Activated T-helper 2 cell treated with anti-CD3 and anti-CD28 coated beads, Interferon-gamma antibody, Interleukin-2, Interleukin-4, amounts not matched to agents 10 μg/mL and 5 μg/mL and 100 μg/mL, durations not matched to agents 14 hours and 24 hours and 36 hours (primary cell): ENCODE data around the gene SPATA6. TPM values are rescaled to one million over a fixed set of nuclear protein-coding genes. Genes with fewer than 3 reads are reported as not detected.
"Not testable (repeated sequence)": the region's sequence is repeated elsewhere in the genome, so short reads cannot be mapped to it uniquely, and the experiment has no call there.

ENCODE experiments used
- DNase-seq: peaks from one replicate; pipeline ENCODE4 v3.0.0; 2021; ENCODE audit warnings: low spot score
- H3K27ac Mint-ChIP-seq: one replicate; pipeline ENCODE4 v1.8.0; 2021; ENCODE audit warnings: mixed read lengths
- H3K27me3 Mint-ChIP-seq: one replicate; pipeline ENCODE4 v1.8.0; 2021; ENCODE audit warnings: low read depth, mixed read lengths
- H3K36me3 Mint-ChIP-seq: one replicate; pipeline ENCODE4 v1.8.0; 2021; ENCODE audit warnings: low read depth, mixed read lengths
- H3K4me1 Mint-ChIP-seq: one replicate; pipeline ENCODE4 v1.8.0; 2021; ENCODE audit warnings: low read depth, mixed read lengths
- H3K4me3 Mint-ChIP-seq: one replicate; pipeline ENCODE4 v1.8.0; 2021; ENCODE audit warnings: low read depth, mild to moderate bottlenecking, moderate library complexity, mixed read lengths
- H3K9me3 Mint-ChIP-seq: one replicate; pipeline ENCODE4 v1.8.0; 2021; ENCODE audit warnings: mixed read lengths
- intact Hi-C: fragments of 100-400 bp; cut with micrococcal nuclease; formaldehyde crosslinking; loops from one replicate; pipeline ENCODE4 v1.15.1; 2023
- total RNA-seq: library from RNA; stranded (reverse); gene quantifications from 2 replicates; pipeline ENCODE4 v1.2.3, GENCODE V29; 2022

SPATA6 gene
- total RNA-seq, 1 donor from 2014 or later = 1.4 TPM

DNA sequence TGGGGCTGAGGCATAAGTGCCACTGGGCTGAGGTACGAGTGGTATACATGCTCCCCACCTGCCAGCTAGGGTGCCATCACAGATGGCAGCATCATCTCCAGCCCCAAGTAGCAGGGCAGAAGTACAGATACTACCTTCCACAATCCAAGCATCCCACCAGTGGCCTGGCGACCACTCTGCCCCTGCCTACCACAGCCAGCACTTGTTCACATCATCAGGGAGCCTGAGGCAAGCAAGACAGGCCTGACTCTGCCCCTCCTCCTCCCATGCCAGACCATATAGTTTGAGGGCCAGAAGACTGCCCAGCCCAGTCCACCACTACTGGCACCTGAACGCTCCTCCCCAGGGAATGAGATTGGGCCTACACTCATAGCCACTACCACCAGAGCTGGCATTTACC lies 84.6 kb downstream of the SPATA6 start:
- no peaks in the 10 kb centered on the region for H3K36me3 Mint-ChIP-seq
- no peaks in the 10 kb centered on the region for H3K9me3 Mint-ChIP-seq
- no peaks in the 10 kb centered on the region for H3K27me3 Mint-ChIP-seq
- H3K27ac Mint-ChIP-seq = no peak overlapping the region
- H3K4me3 Mint-ChIP-seq = no peak overlapping the region
- DNase-seq = no peak
- H3K4me1 Mint-ChIP-seq = no peaks in the 10 kb centered on the region
- intact Hi-C loops = no loop called here

DNA sequence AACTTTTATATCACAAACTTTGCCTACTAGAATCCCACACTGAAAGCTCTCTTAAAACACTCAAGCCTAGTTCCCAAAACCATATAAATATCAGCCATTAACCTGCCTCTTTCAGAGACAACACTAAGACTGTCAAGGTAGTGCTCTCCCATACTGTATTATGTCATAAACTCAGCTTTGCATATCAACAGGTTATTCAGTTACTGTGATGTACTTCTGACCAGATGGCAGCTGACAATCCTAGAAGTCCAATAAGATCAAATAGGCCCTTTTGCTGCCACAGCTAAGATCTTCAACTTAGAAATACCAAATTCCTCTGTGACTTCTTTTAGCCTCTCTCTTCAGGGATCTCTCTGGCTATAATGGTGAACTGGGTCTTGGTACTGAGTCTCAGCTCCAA lies 97.2 kb downstream of the SPATA6 start:
- Mint-ChIP-seq H3K9me3 (peaks cover 10% of the 10 kb centered on the region), H3K4me3 (no peak overlapping the region), H3K36me3 (no peaks in the 10 kb centered on the region), H3K27me3 (no peaks in the 10 kb centered on the region), H3K4me1 (no peaks in the 10 kb centered on the region), H3K27ac (no peak overlapping the region)
- no peak for DNase-seq
- intact Hi-C loops = no loop called here

DNA sequence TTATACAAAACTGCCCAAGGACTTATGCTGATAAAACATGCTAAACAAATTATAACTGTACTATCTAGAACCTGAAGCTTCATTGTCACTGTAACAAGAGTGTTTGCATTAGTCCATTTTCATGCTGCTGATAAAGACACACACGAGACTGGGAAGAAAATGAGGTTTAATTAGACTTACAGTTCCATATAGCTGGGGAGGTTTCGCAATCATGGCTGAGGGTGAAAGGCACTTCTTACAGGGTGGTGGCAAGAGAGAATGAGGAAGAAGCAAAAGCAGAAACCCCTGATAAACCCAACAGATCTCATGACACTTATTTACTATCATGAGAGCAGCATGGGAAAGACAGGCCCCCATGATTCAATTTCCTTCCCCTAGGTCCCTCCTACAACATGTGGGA lies 100.4 kb downstream of the SPATA6 start:
- Mint-ChIP-seq H3K36me3 (no peaks in the 10 kb centered on the region), H3K27ac (no peak overlapping the region), H3K9me3 (peaks cover 15% of the 10 kb centered on the region), H3K4me3 (no peak overlapping the region), H3K27me3 (no peaks in the 10 kb centered on the region), H3K4me1 (no peaks in the 10 kb centered on the region)
- intact Hi-C loops = no loop called here
- no peak for DNase-seq

DNA sequence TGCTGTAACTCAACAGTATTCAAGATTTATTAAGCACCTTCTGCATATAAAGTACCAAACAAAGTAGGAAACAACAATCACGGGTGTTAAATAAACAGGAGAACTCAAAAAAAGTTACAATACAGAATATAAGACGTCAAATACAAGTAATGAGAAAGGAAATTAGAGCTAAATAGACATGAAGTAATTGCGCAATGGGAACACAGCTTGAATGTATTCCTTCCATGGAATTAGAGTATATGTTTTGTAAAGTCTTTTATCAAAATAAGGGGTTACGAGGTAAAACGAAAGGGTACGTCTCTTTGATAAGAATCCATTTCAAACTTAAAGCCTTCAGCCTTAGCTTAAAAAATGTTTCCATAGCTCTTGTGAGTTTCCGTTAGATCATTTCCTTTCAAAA lies 109.1 kb downstream of the SPATA6 start:
- Mint-ChIP-seq H3K4me3 (no peak overlapping the region), H3K9me3 (peaks cover 4% of the 10 kb centered on the region), H3K4me1 (no peaks in the 10 kb centered on the region), H3K27me3 (no peaks in the 10 kb centered on the region), H3K27ac (no peak overlapping the region), H3K36me3 (no peaks in the 10 kb centered on the region)
- intact Hi-C loops = no loop called here
- no peak for DNase-seq

DNA sequence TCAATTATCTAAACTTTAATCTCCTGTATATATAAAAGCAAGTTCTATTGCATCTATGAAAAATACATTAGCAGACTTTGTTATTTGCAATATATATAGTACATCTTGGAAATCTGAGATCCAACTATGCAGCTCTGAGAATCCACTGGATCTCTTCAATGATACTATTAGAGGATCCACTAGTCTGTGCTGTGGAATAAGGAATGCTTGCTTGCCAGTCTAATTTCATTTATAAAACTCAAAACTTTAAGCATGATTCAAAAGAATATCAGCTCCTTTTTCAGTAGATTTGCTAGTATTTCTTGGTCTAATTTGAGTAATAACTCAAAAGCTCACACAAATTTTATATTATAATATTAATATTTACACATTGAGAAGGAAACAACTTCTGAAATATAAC lies 115.1 kb downstream of the SPATA6 start:
- intact Hi-C loops = no loop called here

DNA sequence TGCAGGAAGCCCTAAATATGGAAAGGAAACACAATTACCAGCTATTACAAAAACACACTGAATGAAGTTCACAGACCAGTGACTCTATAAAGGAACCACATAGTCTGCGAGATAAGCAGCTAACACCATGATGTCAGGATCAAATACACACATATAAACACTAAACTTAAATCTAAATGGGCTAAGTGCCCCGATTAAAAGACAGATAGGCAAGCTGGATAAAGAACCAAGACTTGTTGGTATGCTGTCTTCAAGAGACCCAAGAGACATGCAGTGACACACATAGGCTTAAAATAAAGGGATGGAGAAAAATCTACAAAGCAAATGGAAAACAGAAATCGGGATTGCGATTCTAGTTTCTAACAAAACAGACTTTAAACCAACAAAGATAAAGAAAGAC lies 127.6 kb downstream of the SPATA6 start:
- Mint-ChIP-seq H3K4me3 (no peak overlapping the region), H3K4me1 (no peaks in the 10 kb centered on the region), H3K27ac (no peak overlapping the region), H3K36me3 (no peaks in the 10 kb centered on the region), H3K9me3 (peaks cover 6% of the 10 kb centered on the region), H3K27me3 (no peaks in the 10 kb centered on the region)
- no peak for DNase-seq
- intact Hi-C loops = no loop called here

More for the DNA sequence above, 115.1 kb downstream of the SPATA6 start:
- H3K27me3 Mint-ChIP-seq = no peaks in the 10 kb centered on the region
- no peak for DNase-seq
- no peaks in the 10 kb centered on the region for H3K9me3 Mint-ChIP-seq
- no peaks in the 10 kb centered on the region for H3K4me1 Mint-ChIP-seq
- no peak overlapping the region for H3K4me3 Mint-ChIP-seq
- no peak overlapping the region for H3K27ac Mint-ChIP-seq
- no peaks in the 10 kb centered on the region for H3K36me3 Mint-ChIP-seq

DNA sequence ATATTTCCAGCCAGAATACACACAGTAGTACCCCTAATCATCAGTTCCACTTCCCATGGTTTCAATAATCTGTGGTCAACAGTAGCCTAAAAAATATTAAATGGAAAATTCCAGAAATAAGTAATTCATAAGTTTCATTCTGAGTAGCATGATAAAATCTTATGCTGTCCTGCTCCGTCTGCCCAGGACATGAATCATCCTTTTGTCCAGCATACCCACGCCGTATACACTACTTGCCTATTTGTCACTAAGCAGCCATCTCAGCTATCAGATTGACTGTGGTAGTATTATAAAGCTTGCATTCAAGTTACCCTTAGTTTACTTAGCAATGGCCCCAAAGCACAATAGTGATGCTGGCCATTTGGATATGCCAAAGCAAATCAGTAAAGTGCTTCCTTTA lies 130.8 kb downstream of the SPATA6 start:
- Mint-ChIP-seq H3K9me3 (peaks cover 6% of the 10 kb centered on the region), H3K27ac (no peak overlapping the region), H3K4me1 (no peaks in the 10 kb centered on the region), H3K4me3 (no peak overlapping the region), H3K27me3 (no peaks in the 10 kb centered on the region), H3K36me3 (no peaks in the 10 kb centered on the region)
- intact Hi-C loops = no loop called here
- no peak for DNase-seq

DNA sequence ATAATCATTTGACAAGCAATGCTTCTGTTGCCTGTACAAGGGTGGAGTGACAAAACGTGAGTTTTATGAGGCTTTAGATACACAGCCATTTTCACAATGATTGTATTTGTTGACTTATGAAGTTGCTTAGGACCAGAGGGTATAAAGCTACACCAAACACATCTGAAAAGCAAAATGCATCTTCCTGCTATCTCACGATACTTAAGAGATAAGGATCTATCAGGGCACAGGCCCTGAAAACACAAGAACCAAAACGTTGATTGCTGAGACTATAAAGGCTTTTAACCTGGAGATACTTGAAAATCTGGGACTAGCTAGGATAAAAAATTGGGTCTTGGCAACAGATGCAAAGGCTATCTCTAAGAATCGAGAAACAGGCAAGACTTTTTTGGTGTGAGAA lies 133.7 kb downstream of the SPATA6 start:
- Mint-ChIP-seq H3K36me3 (no peaks in the 10 kb centered on the region), H3K4me3 (no peak overlapping the region), H3K27ac (no peak overlapping the region), H3K4me1 (no peaks in the 10 kb centered on the region), H3K27me3 (no peaks in the 10 kb centered on the region), H3K9me3 (no peaks in the 10 kb centered on the region)
- intact Hi-C loops = no loop called here
- DNase-seq = no peak

DNA sequence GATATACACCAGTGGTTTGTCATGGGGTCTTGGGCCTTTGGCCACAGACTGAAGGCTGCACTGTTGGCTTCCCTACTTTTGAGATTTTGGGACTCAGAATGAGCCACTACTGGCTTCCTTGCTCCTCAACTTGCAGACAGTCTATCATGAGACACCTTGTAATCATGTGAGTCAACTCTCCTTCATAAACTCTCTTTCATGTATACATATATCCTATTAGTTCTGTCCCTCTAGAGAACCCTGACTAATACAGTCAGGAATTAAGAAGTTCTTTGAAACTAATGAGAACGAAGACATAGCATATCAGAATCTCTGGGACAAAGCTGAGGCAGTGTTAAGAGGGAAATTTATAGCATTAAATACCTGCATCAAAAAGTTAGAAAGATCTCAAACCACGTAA lies 138.7 kb downstream of the SPATA6 start:
- Mint-ChIP-seq H3K27me3 (no peaks in the 10 kb centered on the region), H3K27ac (no peak overlapping the region), H3K9me3 (peaks cover 24% of the 10 kb centered on the region), H3K4me1 (no peaks in the 10 kb centered on the region), H3K4me3 (no peak overlapping the region), H3K36me3 (no peaks in the 10 kb centered on the region)
- DNase-seq = no peak
- intact Hi-C loops = no loop called here

DNA sequence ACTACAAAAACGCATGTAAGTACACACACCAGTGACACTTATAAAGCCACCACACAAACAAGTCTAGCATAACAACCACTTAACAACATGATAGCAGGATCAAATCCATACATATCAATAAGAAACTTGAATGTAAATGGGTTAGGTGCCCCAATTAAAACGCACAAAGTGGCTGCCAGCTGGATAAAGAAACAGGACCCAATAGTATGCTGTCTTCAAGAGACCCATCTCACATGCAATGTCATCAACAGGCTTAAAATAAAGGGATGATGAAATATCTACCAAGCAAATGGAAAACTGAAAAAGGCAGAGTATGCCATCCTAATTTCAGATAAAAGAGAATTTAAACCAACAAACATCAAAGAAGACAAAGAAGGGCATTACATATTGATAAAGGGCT lies 139.9 kb downstream of the SPATA6 start:
- Mint-ChIP-seq H3K4me1 (no peaks in the 10 kb centered on the region), H3K4me3 (no peak overlapping the region), H3K9me3 (peaks cover 24% of the 10 kb centered on the region), H3K27me3 (no peaks in the 10 kb centered on the region), H3K27ac (no peak overlapping the region), H3K36me3 (no peaks in the 10 kb centered on the region)
- no peak for DNase-seq
- intact Hi-C loops = no loop called here

DNA sequence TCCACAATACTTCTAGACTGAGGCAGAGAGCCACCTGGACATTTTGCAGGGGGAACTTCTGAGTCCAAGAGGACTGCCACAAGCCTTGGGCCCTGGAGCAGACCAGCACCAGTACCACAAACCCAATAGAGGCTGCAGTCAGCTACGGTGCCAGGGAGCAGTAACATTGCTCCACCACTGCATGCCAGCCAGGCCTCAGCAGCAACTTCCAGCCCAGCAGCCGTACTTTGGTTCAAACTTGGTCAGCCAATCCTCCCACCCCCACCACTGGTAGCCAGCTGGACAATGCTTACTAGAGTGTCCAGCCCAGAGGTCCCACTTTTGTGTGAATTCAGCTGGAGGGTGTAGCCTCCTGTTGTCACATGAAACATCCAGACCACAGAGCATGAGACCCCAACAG lies 142.1 kb downstream of the SPATA6 start:
- H3K9me3 Mint-ChIP-seq = peaks cover 24% of the 10 kb centered on the region
- H3K27ac Mint-ChIP-seq = no peak overlapping the region
- intact Hi-C loops = no loop called here
- H3K36me3 Mint-ChIP-seq = no peaks in the 10 kb centered on the region
- no peak for DNase-seq
- no peaks in the 10 kb centered on the region for H3K27me3 Mint-ChIP-seq
- no peaks in the 10 kb centered on the region for H3K4me1 Mint-ChIP-seq
- no peak overlapping the region for H3K4me3 Mint-ChIP-seq

DNA sequence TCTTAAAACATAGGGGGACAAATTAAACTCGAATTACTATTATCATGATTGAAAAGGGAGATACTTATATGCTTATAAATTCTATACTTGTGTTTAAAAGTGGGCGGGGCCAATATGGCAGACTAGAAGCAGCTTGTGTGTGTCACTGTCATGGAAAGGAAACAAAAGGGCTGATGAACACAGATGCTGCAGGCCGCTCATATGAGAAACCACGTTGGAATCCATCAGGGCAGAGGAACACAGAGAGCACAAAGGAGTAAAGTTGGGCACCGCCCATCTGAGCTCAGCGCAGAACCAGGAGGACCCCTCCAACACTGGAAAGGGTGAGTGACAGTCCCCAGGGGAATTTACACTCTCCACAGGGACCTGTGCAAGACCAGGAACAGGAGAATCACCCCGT lies 142.5 kb downstream of the SPATA6 start:
- Mint-ChIP-seq H3K4me1 (no peaks in the 10 kb centered on the region), H3K4me3 (no peak overlapping the region), H3K27me3 (no peaks in the 10 kb centered on the region), H3K27ac (no peak overlapping the region), H3K36me3 (no peaks in the 10 kb centered on the region), H3K9me3 (peaks cover 24% of the 10 kb centered on the region)
- DNase-seq = no peak
- intact Hi-C loops = no loop called here

DNA sequence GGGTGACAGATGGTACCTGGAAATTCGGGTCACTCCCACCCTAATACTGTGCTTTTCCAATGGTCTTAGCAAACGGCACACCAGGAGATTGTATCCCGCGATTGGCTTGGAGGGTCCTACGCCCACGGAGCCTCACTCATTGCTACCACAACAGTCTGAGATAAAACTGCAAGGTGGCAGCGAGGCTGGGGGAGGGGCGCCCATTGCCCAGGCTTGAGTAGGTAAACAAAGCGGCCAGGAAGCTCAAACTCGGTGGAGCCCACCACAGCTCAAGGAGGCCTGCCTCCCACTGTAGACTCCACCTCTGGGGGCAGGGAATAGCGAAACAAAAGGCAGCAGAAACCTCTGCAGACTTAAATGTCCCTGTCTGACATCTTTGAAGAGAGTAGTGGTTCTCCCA lies 160.2 kb downstream of the SPATA6 start:
- H3K27ac Mint-ChIP-seq, H3K4me3 Mint-ChIP-seq, H3K4me1 Mint-ChIP-seq, H3K36me3 Mint-ChIP-seq, DNase-seq, intact Hi-C loops, H3K27me3 Mint-ChIP-seq: not testable (repeated sequence)
- H3K9me3 Mint-ChIP-seq = peaks cover 21% of the 10 kb centered on the region

DNA sequence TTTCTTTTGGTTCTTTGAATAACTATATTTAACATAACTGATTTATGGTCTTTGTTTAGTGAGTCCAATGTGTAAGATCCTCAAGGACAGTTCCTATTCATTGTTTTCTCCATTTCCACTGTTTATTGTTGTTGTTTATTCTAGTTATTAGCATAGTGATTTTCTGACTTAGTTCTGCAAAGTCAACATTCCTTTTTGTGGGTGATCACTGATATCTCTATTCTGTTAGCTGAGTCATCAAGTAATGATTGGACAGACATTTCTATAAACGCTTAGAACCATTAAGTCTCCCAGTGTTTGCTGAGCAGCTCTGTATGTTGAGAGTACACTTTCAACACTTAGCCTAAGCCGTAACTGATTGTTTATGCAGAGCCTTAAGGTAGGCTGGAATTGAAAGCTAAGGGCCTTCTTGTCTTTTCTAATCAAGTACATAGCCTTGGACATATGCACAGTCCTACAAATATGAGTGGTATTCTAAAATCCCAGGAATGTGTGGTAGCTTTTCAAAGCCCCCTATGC lies 162.4 kb downstream of the SPATA6 start:
- Mint-ChIP-seq H3K27me3 (no peaks in the 10 kb centered on the region), H3K9me3 (peaks cover 17% of the 10 kb centered on the region), H3K27ac (no peak overlapping the region), H3K4me1 (no peaks in the 10 kb centered on the region), H3K36me3 (no peaks in the 10 kb centered on the region), H3K4me3 (no peak overlapping the region)
- DNase-seq = no peak
- intact Hi-C loops = no loop called here
